MM.1S (cell line): Measurements from ENCODE around the gene ALDH9A1.
"Not testable (repeated sequence)": the region's sequence is repeated elsewhere in the genome, so short reads cannot be mapped to it uniquely, and the experiment has no call there.

Experiments
- DNase-seq: peaks from one replicate; pipeline ENCODE4 v3.0.0-alpha.2; 2015
- H2AFZ ChIP-seq: fragments of 300-600 bp; sonication (generic); 2 replicates; pipeline ENCODE4 v1.6.0; 2016; ENCODE audit warnings: antibody characterized with exemption, low read length
- H3F3A ChIP-seq: fragments of 300-600 bp; sonication (generic); 2 replicates; pipeline ENCODE4 v1.6.1; 2016; ENCODE audit warnings: mild to moderate bottlenecking, antibody characterized with exemption, low read length, moderate library complexity, mixed read lengths; ENCODE audit not compliant: insufficient read depth
- H3K27ac ChIP-seq: fragments of 300-600 bp; sonication (generic); 2 replicates; pipeline ENCODE4 v1.5.1; 2016; ENCODE audit warnings: mild to moderate bottlenecking, low read length
- H3K27me3 ChIP-seq: fragments of 300-600 bp; sonication (generic); replicated peaks from 2 replicates; pipeline ENCODE4 v1.6.0; 2016; ENCODE audit warnings: low read length; ENCODE audit not compliant: insufficient read depth
- H3K36me3 ChIP-seq: fragments of 300-600 bp; sonication (generic); replicated peaks from 2 replicates; pipeline ENCODE4 v1.6.1; 2016; ENCODE audit warnings: mild to moderate bottlenecking, low read length, mixed read lengths; ENCODE audit not compliant: insufficient read depth
- H3K4me1 ChIP-seq: fragments of 300-600 bp; sonication (generic); 2 replicates; pipeline ENCODE4 v1.6.1; 2016; ENCODE audit warnings: low read length, mixed read lengths
- H3K4me2 ChIP-seq: fragments of 300-600 bp; sonication (generic); 2 replicates; pipeline ENCODE4 v1.6.0; 2016; ENCODE audit warnings: low read depth, low read length
- H3K4me3 ChIP-seq: fragments of 300-600 bp; sonication (generic); 2 replicates; pipeline ENCODE4 v1.5.1; 2016; ENCODE audit warnings: low read length, mixed read lengths
- H3K79me2 ChIP-seq: fragments of 300-600 bp; sonication (generic); 2 replicates; pipeline ENCODE4 v1.6.1; 2016; ENCODE audit warnings: mixed run types, low read length, mixed read lengths
- H3K9ac ChIP-seq: fragments of 300-600 bp; sonication (generic); 2 replicates; pipeline ENCODE4 v1.6.1; 2016; ENCODE audit warnings: low read length, mixed read lengths
- H3K9me2 ChIP-seq: fragments of 300-600 bp; sonication (generic); replicated peaks from 2 replicates; pipeline ENCODE4 v1.6.1; 2016; ENCODE audit warnings: mild to moderate bottlenecking, low read length, mixed read lengths; ENCODE audit not compliant: insufficient read depth
- H3K9me3 ChIP-seq: fragments of 300-600 bp; sonication (generic); replicated peaks from 2 replicates; pipeline ENCODE4 v1.6.1; 2016; ENCODE audit warnings: mild to moderate bottlenecking, low read length, mixed read lengths; ENCODE audit not compliant: insufficient read depth
- H4K20me1 ChIP-seq: fragments of 300-600 bp; sonication (generic); 2 replicates; pipeline ENCODE4 v1.6.1; 2016; ENCODE audit warnings: mild to moderate bottlenecking, low read length, moderate library complexity, mixed read lengths; ENCODE audit not compliant: insufficient read depth
- EZH2 ChIP-seq: fragments of 300-600 bp; sonication (generic); optimal IDR thresholded peaks from 2 replicates; pipeline ENCODE3; 2017; ENCODE audit warnings: low read depth, mild to moderate bottlenecking, antibody characterized with exemption, low read length, mixed read lengths
- EZH2phosphoT487 ChIP-seq: fragments of 300-600 bp; sonication (generic); IDR thresholded peaks from 2 replicates; pipeline ENCODE4 v1.6.1; 2018; ENCODE audit warnings: antibody characterized with exemption, low read length
- TF ChIP-seq, protein P1 (sequence below): fragments of 300-600 bp; sonication (generic); IDR thresholded peaks from 2 replicates; pipeline ENCODE4 v1.5.1; 2016; ENCODE audit warnings: antibody characterized with exemption, low read length, mixed read lengths

Gene ALDH9A1

DNA sequence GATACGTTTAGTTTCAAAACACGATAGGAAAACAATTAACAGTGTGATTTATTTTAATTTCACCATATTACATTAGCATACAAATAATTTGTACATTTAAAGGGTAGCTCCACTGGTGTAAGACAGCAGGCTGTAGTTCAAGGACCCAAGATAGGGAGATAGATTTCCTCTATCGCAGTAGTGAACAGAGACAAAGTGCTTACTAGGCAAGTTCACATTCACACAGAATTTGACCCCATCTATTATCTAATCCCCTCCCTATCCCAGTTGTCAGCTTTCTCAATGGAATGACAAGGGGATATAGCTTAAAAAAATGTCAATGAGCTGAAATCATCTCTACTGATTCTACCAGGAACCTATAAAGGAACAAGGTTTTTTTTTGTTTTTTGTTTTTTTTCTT, 36.2 kb downstream of the ALDH9A1 start:
- Histone ChIP-seq H3K4me3 (no peak overlapping the region), H3K79me2 (no peaks in the 10 kb centered on the region), H3K36me3 (0 out of 2 replicates have a peak, but pooled peaks cover 8% of the 10 kb centered on the region), H3K4me2 (no peak overlapping the region), H3K4me1 (no peaks in the 10 kb centered on the region), H3K27ac (no peak overlapping the region), H3K9me3 (no peaks in the 10 kb centered on the region), H3F3A (no peaks in the 10 kb centered on the region), H3K27me3 (no peaks in the 10 kb centered on the region), H2AFZ (no peak overlapping the region), H4K20me1 (no peaks in the 10 kb centered on the region), H3K9ac (no peak overlapping the region), H3K9me2 (no peaks in the 10 kb centered on the region)
- no peak for DNase-seq
- TF ChIP-seq EZH2phosphoT487 (no peak), EZH2 (no peak)
- TF ChIP-seq, protein P1, sequence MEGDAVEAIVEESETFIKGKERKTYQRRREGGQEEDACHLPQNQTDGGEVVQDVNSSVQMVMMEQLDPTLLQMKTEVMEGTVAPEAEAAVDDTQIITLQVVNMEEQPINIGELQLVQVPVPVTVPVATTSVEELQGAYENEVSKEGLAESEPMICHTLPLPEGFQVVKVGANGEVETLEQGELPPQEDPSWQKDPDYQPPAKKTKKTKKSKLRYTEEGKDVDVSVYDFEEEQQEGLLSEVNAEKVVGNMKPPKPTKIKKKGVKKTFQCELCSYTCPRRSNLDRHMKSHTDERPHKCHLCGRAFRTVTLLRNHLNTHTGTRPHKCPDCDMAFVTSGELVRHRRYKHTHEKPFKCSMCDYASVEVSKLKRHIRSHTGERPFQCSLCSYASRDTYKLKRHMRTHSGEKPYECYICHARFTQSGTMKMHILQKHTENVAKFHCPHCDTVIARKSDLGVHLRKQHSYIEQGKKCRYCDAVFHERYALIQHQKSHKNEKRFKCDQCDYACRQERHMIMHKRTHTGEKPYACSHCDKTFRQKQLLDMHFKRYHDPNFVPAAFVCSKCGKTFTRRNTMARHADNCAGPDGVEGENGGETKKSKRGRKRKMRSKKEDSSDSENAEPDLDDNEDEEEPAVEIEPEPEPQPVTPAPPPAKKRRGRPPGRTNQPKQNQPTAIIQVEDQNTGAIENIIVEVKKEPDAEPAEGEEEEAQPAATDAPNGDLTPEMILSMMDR: no peak

DNA sequence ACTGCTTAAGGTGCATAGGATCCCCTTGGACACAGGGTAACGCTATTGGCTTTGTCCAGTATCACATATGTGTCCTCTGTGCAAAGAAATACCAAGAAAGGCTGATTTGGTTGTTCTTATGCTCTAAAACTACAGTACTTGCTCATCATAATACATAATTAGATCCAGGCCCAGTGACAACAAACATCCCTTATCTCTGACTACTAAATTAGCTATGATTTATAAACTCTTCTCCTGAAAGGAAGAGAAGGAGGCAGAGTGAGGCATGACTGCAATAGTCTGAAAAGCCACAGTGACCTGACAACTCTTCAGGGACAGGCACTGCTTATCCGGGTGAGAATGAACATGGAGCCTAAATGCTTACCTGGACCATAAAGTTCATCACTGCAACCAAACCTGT, 36.7 kb downstream of the ALDH9A1 start:
- Histone ChIP-seq H3K36me3 (0 out of 2 replicates have a peak, but pooled peaks cover 3% of the 10 kb centered on the region), H2AFZ (no peak overlapping the region), H3K4me2 (no peak overlapping the region), H3F3A (no peaks in the 10 kb centered on the region), H3K4me1 (no peaks in the 10 kb centered on the region), H3K27ac (no peak overlapping the region), H3K9ac (no peak overlapping the region), H3K9me2 (no peaks in the 10 kb centered on the region), H3K4me3 (no peak overlapping the region), H3K9me3 (no peaks in the 10 kb centered on the region), H3K27me3 (no peaks in the 10 kb centered on the region), H3K79me2 (no peaks in the 10 kb centered on the region), H4K20me1 (no peaks in the 10 kb centered on the region)
- TF ChIP-seq EZH2phosphoT487 (no peak), EZH2 (no peak)
- TF ChIP-seq, protein P1: no peak
- no peak for DNase-seq

DNA sequence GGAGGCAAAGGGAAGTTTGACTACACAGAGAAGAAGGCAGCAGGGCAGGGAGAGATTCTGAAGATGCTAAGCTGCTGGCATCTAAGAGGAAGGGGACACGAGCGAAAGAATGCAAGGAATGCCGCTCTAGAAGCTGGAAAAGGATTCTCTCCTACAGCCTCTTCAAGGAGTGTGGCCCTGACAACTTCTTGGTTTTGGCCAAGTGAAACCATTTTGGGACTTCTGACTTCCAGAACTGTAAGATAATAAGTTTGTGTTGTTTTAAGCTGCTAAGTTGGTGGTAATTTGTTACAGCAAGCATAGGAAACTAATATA, 38.8 kb downstream of the ALDH9A1 start:
- H3K27me3 ChIP-seq: no peaks in the 10 kb centered on the region
- no peaks in the 10 kb centered on the region for H3K4me1 ChIP-seq
- no peak overlapping the region for H2AFZ ChIP-seq
- no peak overlapping the region for H3K27ac ChIP-seq
- no peak overlapping the region for H3K9ac ChIP-seq
- H4K20me1 ChIP-seq: no peaks in the 10 kb centered on the region
- DNase-seq: no peak
- H3K36me3 ChIP-seq: 0 out of 2 replicates have a peak, but pooled peaks cover 3% of the 10 kb centered on the region
- no peaks in the 10 kb centered on the region for H3K9me3 ChIP-seq
- H3K9me2 ChIP-seq: no peaks in the 10 kb centered on the region
- TF ChIP-seq EZH2 (no peak), EZH2phosphoT487 (no peak)
- TF ChIP-seq, protein P1: no peak
- H3K79me2 ChIP-seq: no peaks in the 10 kb centered on the region
- H3K4me3 ChIP-seq: no peak overlapping the region
- H3K4me2 ChIP-seq: no peak overlapping the region
- H3F3A ChIP-seq: no peaks in the 10 kb centered on the region

DNA sequence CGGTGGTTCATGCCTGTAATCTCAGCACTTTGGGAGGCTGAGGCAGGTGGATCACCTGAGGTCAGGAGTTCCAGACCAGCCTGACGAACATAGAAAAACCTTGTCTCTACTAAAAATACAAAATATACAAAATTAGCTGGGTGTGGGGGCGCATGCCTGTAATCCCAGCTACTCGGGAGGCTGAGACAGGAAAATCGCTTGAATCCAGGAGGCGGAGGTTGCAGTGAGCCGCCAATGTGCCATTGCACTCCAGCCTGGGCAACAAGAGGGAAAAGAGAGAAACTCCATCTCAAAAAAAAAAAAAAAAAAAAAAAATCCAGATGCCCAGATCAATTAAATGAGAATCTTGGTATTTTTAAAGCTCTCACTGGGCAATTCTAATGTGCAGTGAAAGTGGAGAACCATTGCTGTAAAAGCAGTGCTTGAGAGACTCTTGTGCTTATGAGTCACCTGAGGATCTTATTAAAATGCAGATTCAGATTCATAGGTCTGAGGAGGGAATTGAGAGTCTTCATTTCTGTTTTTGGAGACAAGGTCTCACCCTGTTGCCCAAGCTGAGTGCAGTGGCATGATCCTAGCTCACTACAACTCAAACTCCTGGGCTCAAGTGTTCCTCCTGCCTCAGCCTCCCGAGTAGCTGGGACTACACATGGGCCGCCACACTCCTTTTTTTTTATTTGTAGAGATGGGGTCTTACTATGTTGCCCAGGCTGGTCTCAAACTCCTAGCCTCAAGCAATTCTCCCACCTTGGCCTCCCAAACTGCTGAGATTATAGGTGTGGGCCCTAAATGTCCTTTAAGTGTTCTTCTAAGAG, 39.4 kb downstream of the ALDH9A1 start:
- H3F3A ChIP-seq, H3K27me3 ChIP-seq, H3K4me3 ChIP-seq, H3K9ac ChIP-seq, H3K9me3 ChIP-seq, H4K20me1 ChIP-seq, H3K9me2 ChIP-seq, H3K36me3 ChIP-seq, H3K79me2 ChIP-seq, H3K27ac ChIP-seq, H2AFZ ChIP-seq, DNase-seq, H3K4me2 ChIP-seq, H3K4me1 ChIP-seq: not testable (repeated sequence)
